CD4-positive, CD25-positive, alpha-beta regulatory T cell (primary cell): ENCODE data around the gene SLC16A2. TPM values are rescaled to one million over a fixed set of nuclear protein-coding genes. Genes with fewer than 3 reads are reported as not detected.

Experiments used
- ATAC-seq, 2 donors: fragments of 150-1000 bp; cut with Tn5 transposase; one replicate each; pipeline ENCODE4 v1.10.0; 2021; ENCODE audit warnings: low read depth in 2 of 2, moderate number of reproducible peaks in 2 of 2, moderate library complexity in 1 of 2
- DNase-seq, 3 donors: peaks; one replicate each; pipeline versions ENCODE4 v3.0.0 to v3.0.0-alpha.2; 2012 to 2022; ENCODE audit warnings: mixed read lengths in 1 of 3
- H3K27ac ChIP-seq: one replicate; pipeline ENCODE4 v1.7.0; 2013; ENCODE audit warnings: mild to moderate bottlenecking, low read length; ENCODE audit not compliant: insufficient read depth, poor library complexity, severe bottlenecking
- H3K27me3 ChIP-seq: one replicate; pipeline ENCODE4 v1.7.0; 2013; ENCODE audit warnings: low read length; ENCODE audit not compliant: control insufficient read depth, insufficient read depth
- H3K36me3 ChIP-seq: one replicate; pipeline ENCODE4 v1.7.0; 2013; ENCODE audit warnings: mild to moderate bottlenecking, low read length, moderate library complexity; ENCODE audit not compliant: control insufficient read depth, insufficient read depth
- H3K4me1 ChIP-seq: 2 replicates; pipeline ENCODE4 v1.7.0; 2013; ENCODE audit warnings: mild to moderate bottlenecking, low read length; ENCODE audit not compliant: insufficient read depth, control insufficient read depth, poor library complexity, severe bottlenecking
- H3K4me3 ChIP-seq: one replicate; pipeline ENCODE4 v1.7.0; 2013; ENCODE audit warnings: low read depth, mild to moderate bottlenecking, low read length, moderate library complexity
- H3K9me3 ChIP-seq, 2 experiments: 1 replicate in 1 of 2; 2 replicates in 1 of 2; pipeline ENCODE4 v1.7.0; 2013; ENCODE audit warnings: low read length in 2 of 2, mild to moderate bottlenecking in 1 of 2, moderate library complexity in 1 of 2; ENCODE audit not compliant: control insufficient read depth in 2 of 2
- H3K27ac Mint-ChIP-seq, 3 donors: one replicate each; pipeline ENCODE4 v1.8.0; 2020 to 2022; ENCODE audit warnings: mild to moderate bottlenecking in 3 of 3, mixed read lengths in 3 of 3, moderate library complexity in 2 of 3
- H3K27me3 Mint-ChIP-seq: one replicate; pipeline ENCODE4 v1.8.0; 2022; ENCODE audit warnings: mild to moderate bottlenecking, mixed read lengths
- H3K36me3 Mint-ChIP-seq: one replicate; pipeline ENCODE4 v1.8.0; 2020; ENCODE audit warnings: mixed read lengths
- H3K4me1 Mint-ChIP-seq, 4 donors: one replicate each; pipeline ENCODE4 v1.8.0; 2020 to 2022; ENCODE audit warnings: mixed read lengths in 4 of 4, mild to moderate bottlenecking in 1 of 4
- H3K4me3 Mint-ChIP-seq, 4 donors: one replicate each; pipeline ENCODE4 v1.8.0; 2020 to 2022; ENCODE audit warnings: mild to moderate bottlenecking in 4 of 4, mixed read lengths in 4 of 4, moderate library complexity in 3 of 4
- H3K9me3 Mint-ChIP-seq, 7 donors: one replicate each; pipeline ENCODE4 v1.8.0; 2020 to 2022; ENCODE audit warnings: mixed read lengths in 7 of 7, mild to moderate bottlenecking in 3 of 7, moderate library complexity in 2 of 7
- polyA plus RNA-seq, 4 donors: library from polyadenylated mRNA; unstranded; fragments of 300-500 nt; fragmentation: Illumina TruSeq; gene quantifications; one replicate each; pipeline ENCODE4 v1.2.3, GENCODE V29; 2021
- total RNA-seq: library from RNA; stranded (reverse); gene quantifications from one replicate; pipeline ENCODE4 v1.2.3, GENCODE V29; 2022

Gene SLC16A2
- total and polyA plus RNA-seq, 5 donors from 2014 or later, result 0.15 to 0.17 TPM; not detected in 3

- no peak overlapping the region for H3K4me3 Mint-ChIP-seq
- no peak overlapping the region for H3K27ac Mint-ChIP-seq
- peaks cover 0 to 3% (median 0%) of the 10 kb centered on the region in 7 donors for H3K9me3 Mint-ChIP-seq
- Histone ChIP-seq H3K36me3 (no peaks in the 10 kb centered on the region), H3K27ac (no peak overlapping the region), H3K27me3 (peaks cover 4% of the 10 kb centered on the region), H3K9me3 (no peaks in the 10 kb centered on the region), H3K4me1 (no peaks in the 10 kb centered on the region), H3K4me3 (no peak overlapping the region)
- no peaks in the 10 kb centered on the region for H3K36me3 Mint-ChIP-seq
- DNase-seq (no peak), ATAC-seq (no peak)
- H3K4me1 Mint-ChIP-seq, result no peaks in the 10 kb centered on the region
- no peaks in the 10 kb centered on the region for H3K27me3 Mint-ChIP-seq
These were observed 15.3 kb upstream of the SLC16A2 start for GRCh38 chrX:74405973-74406489.

GRCh38 chrX:74408304-74408703 is 13.0 kb upstream of the SLC16A2 start:
- Mint-ChIP-seq H3K4me1 (no peaks in the 10 kb centered on the region), H3K27me3 (peaks cover 2% of the 10 kb centered on the region), H3K36me3 (no peaks in the 10 kb centered on the region), H3K4me3 (no peak overlapping the region), H3K27ac (no peak overlapping the region), H3K9me3 (peaks cover 0 to 3% (median 0%) of the 10 kb centered on the region in 7 donors)
- peaks cover 4% of the 10 kb centered on the region for H3K27me3 ChIP-seq
- no peaks in the 10 kb centered on the region for H3K4me1 ChIP-seq
- no peak overlapping the region for H3K27ac ChIP-seq
- no peak overlapping the region for H3K4me3 ChIP-seq
- no peaks in the 10 kb centered on the region for H3K36me3 ChIP-seq
- ATAC-seq, result no peak
- no peaks in the 10 kb centered on the region for H3K9me3 ChIP-seq
- DNase-seq, result no peak

DNA sequence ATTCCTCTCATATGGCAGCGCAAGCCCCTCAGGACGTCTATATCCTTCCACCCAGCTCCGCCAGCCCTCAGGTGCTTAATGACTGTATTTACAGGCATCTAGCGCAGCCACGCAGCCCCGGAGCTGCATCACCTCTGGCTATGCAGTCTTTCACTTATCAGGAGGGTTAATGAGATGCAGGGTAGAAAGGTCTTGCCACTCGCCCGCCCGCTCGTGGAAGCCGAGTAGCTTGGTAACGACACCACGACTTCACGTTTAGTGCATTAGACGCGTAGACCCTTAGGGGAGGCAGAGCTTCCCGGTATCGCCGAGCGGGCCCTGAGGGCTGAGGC is 1.5 kb upstream of the SLC16A2 start:
- Mint-ChIP-seq H3K4me1 (peaks cover 0 to 14% (median 0%) of the 10 kb centered on the region in 4 donors), H3K4me3 (peak overlapping the region; percentile 39 to 83 (median 81)), H3K9me3 (peaks cover 0 to 3% (median 0%) of the 10 kb centered on the region in 7 donors), H3K27me3 (peaks cover 47% of the 10 kb centered on the region), H3K36me3 (no peaks in the 10 kb centered on the region), H3K27ac (no peak overlapping the region)
- ATAC-seq (peak in 1 of 2 donors; percentile 18), DNase-seq (no peak)
- no peaks in the 10 kb centered on the region for H3K9me3 ChIP-seq
- peaks cover 5% of the 10 kb centered on the region for H3K27me3 ChIP-seq
- peaks cover 7% of the 10 kb centered on the region for H3K4me1 ChIP-seq
- H3K36me3 ChIP-seq, result no peaks in the 10 kb centered on the region
- no peak overlapping the region for H3K27ac ChIP-seq
- no peak overlapping the region for H3K4me3 ChIP-seq

DNA sequence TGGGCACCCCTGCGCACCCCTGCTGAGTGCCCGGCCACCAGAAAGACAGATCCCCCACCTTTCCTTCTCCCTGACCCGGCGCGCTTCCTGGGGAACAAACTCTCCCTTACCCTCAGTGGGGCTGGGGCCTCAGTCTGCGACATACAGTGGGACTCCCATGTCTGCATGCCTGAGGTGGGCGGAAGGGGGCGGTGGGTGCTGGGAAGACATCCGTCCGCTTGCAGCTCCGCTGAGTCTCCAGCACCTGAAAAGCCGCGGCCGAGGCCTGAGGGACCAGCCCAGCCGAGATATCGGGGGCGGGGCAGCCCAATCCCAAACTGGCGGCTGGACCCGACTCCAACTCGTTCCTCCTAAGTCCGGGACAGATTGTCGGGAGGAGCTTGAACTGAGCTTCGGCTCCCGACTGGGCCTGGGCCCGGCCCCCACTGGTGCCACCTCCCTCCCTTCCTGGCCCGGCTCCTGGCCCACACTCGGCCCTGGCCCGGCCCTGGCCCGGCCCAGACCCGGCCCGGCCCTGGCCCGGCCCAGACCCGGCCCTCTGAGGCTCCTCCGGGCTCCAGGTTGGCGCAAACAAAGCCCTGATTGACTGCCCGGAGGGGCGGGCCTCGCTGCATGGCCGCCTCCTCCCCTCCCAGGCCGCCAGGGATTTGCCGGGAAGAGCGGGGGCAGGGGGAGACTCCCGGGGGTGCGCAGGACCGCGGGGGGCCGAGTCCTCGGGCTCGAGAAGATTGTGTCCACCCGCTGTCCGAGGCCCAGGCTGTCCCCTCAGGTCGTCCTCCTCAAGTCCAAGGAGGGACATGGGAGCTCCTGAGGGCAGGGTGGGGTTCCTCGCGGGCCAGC is 877 bp upstream of the SLC16A2 start:
- Histone ChIP-seq H3K9me3 (no peaks in the 10 kb centered on the region), H3K27me3 (peaks cover 5% of the 10 kb centered on the region), H3K27ac (no peak overlapping the region), H3K36me3 (no peaks in the 10 kb centered on the region), H3K4me1 (peaks cover 7% of the 10 kb centered on the region), H3K4me3 (no peak overlapping the region)
- ATAC-seq (peak in 1 of 2 donors; percentile 22), DNase-seq (no peak)
- Mint-ChIP-seq H3K36me3 (no peaks in the 10 kb centered on the region), H3K9me3 (peaks cover 0 to 3% (median 0%) of the 10 kb centered on the region in 7 donors), H3K4me3 (peak overlapping the region; percentile 39 to 89 (median 81)), H3K27me3 (peaks cover 42% of the 10 kb centered on the region), H3K4me1 (peaks cover 0 to 14% (median 0%) of the 10 kb centered on the region in 4 donors), H3K27ac (no peak overlapping the region)

- no peak for DNase-seq
- H3K4me1 ChIP-seq, result peaks cover 7% of the 10 kb centered on the region
- H3K27ac ChIP-seq, result no peak overlapping the region
- Mint-ChIP-seq H3K9me3 (peaks cover 0 to 3% (median 0%) of the 10 kb centered on the region in 7 donors), H3K4me3 (peak overlapping the region in 2 of 4 donors; percentile 46 to 56), H3K27me3 (peaks cover 37% of the 10 kb centered on the region), H3K4me1 (peaks cover 0 to 14% (median 0%) of the 10 kb centered on the region in 4 donors), H3K36me3 (no peaks in the 10 kb centered on the region), H3K27ac (no peak overlapping the region)
- no peak for ATAC-seq
- H3K36me3 ChIP-seq, result no peaks in the 10 kb centered on the region
- H3K4me3 ChIP-seq, result no peak overlapping the region
- no peaks in the 10 kb centered on the region for H3K9me3 ChIP-seq
- peaks cover 5% of the 10 kb centered on the region for H3K27me3 ChIP-seq
These were observed 553 bp downstream of the SLC16A2 start for GRCh38 chrX:74421740-74422352.

- no peaks in the 10 kb centered on the region for H3K9me3 ChIP-seq
- no peak overlapping the region for H3K4me3 ChIP-seq
- no peak for ATAC-seq
- Mint-ChIP-seq H3K4me3 (peak overlapping the region in 2 of 4 donors; percentile 34 to 41), H3K27me3 (peaks cover 31% of the 10 kb centered on the region), H3K27ac (no peak overlapping the region), H3K36me3 (no peaks in the 10 kb centered on the region), H3K9me3 (peaks cover 0 to 3% (median 0%) of the 10 kb centered on the region in 7 donors), H3K4me1 (peaks cover 0 to 14% (median 0%) of the 10 kb centered on the region in 4 donors)
- no peaks in the 10 kb centered on the region for H3K36me3 ChIP-seq
- peaks cover 5% of the 10 kb centered on the region for H3K27me3 ChIP-seq
- no peak overlapping the region for H3K27ac ChIP-seq
- DNase-seq, result no peak
- H3K4me1 ChIP-seq, result peaks cover 7% of the 10 kb centered on the region
These were observed 1.4 kb downstream of the SLC16A2 start for GRCh38 chrX:74422576-74423288.

DNA sequence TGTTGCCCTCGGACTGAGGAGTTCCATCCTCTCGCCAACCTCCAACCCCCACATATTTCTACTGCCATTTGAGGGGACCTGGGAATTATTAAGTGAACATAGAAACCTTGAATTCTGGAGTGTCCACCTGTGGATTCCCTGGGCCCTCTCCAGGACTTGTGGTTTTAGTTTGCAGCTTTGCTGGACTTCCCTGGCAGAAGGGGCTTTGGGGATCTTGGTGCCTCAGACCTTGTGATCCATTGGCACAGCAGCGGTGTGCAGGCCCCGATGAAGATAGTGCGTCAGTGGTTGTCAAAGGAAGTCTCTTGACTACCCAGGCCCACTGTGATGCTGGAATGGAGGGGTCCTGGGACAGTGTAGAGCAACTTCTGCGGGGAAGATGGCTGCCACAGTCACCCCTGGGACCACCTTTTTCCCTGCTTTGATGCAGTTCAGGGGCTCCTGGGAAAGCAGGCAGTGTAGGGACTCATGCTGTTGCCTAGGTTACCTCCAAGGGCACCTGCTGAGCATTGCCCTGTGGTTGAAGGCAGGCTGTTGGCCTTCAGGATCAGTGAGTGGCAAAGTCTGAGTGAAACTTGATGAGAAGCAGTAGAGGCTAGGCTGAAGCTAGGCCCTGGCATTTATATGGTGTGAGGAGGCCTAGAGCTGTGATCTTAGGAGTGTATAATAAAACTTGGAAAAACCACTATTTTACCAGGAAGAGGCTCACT is 2.2 kb downstream of the SLC16A2 start:
- Mint-ChIP-seq H3K36me3 (no peaks in the 10 kb centered on the region), H3K4me3 (peak overlapping the region in 1 of 4 donors; percentile 19), H3K27me3 (peaks cover 27% of the 10 kb centered on the region), H3K4me1 (peaks cover 0 to 14% (median 0%) of the 10 kb centered on the region in 4 donors), H3K27ac (no peak overlapping the region), H3K9me3 (peaks cover 0 to 3% (median 0%) of the 10 kb centered on the region in 7 donors)
- H3K36me3 ChIP-seq, result no peaks in the 10 kb centered on the region
- no peaks in the 10 kb centered on the region for H3K9me3 ChIP-seq
- H3K27me3 ChIP-seq, result peaks cover 5% of the 10 kb centered on the region
- DNase-seq (no peak), ATAC-seq (no peak)
- H3K27ac ChIP-seq, result no peak overlapping the region
- H3K4me1 ChIP-seq, result peaks cover 7% of the 10 kb centered on the region
- no peak overlapping the region for H3K4me3 ChIP-seq
